ENCODE measurements around the gene ELOVL5. TPM values are rescaled to one million over a fixed set of nuclear protein-coding genes. Genes with fewer than 3 reads are reported as not detected.

ELOVL5 gene
- total RNA-seq, 1 experiment from 2014 or later: 121 TPM

GRCh38 chr6:53377289-53377688 lies 28.5 kb upstream of the ELOVL5 start:
- Histone ChIP-seq H2BK5ac (ENCODE audit: insufficient read length, low read length) (no peak overlapping the region), H3K23me2 (ENCODE audit: insufficient read length, low read depth, low read length, poor library complexity, severe bottlenecking) (no peaks in the 10 kb centered on the region), H3K4me1 (ENCODE audit: insufficient read depth, low read length) (no peaks in the 10 kb centered on the region), H3K9ac (ENCODE audit: extremely low read depth, insufficient read length, low read length) (no peak overlapping the region), H4K20me1 (ENCODE audit: control insufficient read depth, insufficient read depth, insufficient read length) (no peaks in the 10 kb centered on the region), H2BK12ac (ENCODE audit: insufficient read length, low read depth, low read length) (no peak overlapping the region), H3K56ac (ENCODE audit: insufficient read length, low read depth, low read length) (no peak overlapping the region), H3K27ac (ENCODE audit: insufficient read length, low read depth, low read length) (no peak overlapping the region), H2BK15ac (ENCODE audit: low read depth, low read length) (no peak overlapping the region), H3K9me3 (ENCODE audit: control insufficient read depth, low read depth, low read length) (no peaks in the 10 kb centered on the region), H4K91ac (ENCODE audit: insufficient read length, low read depth, low read length) (no peak overlapping the region), H3K79me2 (ENCODE audit: insufficient read depth, low read length) (no peaks in the 10 kb centered on the region), H3K18ac (ENCODE audit: insufficient read length, low read depth, low read length) (no peak overlapping the region), H3K79me1 (ENCODE audit: insufficient read depth, low read depth, low read length, poor library complexity, severe bottlenecking) (no peaks in the 10 kb centered on the region), H4K5ac (ENCODE audit: insufficient read length, low read depth, low read length) (no peak overlapping the region), H4K8ac (replicated peaks; ENCODE audit: insufficient read length, low read depth, low read length) (no peak overlapping the region), H3K14ac (ENCODE audit: insufficient read depth, low read length) (no peak overlapping the region), H3K4ac (ENCODE audit: low read depth, low read length) (no peak overlapping the region), H3K23ac (ENCODE audit: insufficient read length, low read depth, low read length) (no peak overlapping the region), H2AFZ (ENCODE audit: low read length) (no peak overlapping the region), H2BK120ac (ENCODE audit: low read depth, low read length, poor library complexity, severe bottlenecking) (no peak overlapping the region), H2AK5ac (ENCODE audit: insufficient read length, low read length) (no peak overlapping the region), H2BK20ac (ENCODE audit: low read depth, low read length, poor library complexity, severe bottlenecking) (no peak overlapping the region), H3K27me3 (ENCODE audit: insufficient read depth, low read length) (no peaks in the 10 kb centered on the region), H3K4me2 (ENCODE audit: insufficient read depth, insufficient read length, low read length) (no peak overlapping the region), H3T11ph (ENCODE audit: low read length) (no peak overlapping the region)
- Mint-ChIP-seq H3K27me3 (ENCODE audit: low read depth) (peaks cover 2% of the 10 kb centered on the region; the same call in 1 of the 2 replicates), H3K27ac (no peak overlapping the region), H3K4me1 (no peaks in the 10 kb centered on the region), H3K9me3 (peaks cover 8% of the 10 kb centered on the region in 2 experiments; a peak in 4 of 5 replicates), H3K4me3 (no peak overlapping the region), H3K36me3 (ENCODE audit: insufficient read depth in 1 of 3, low read depth in 3 of 3) (peaks cover 2 to 9% (median 4%) of the 10 kb centered on the region in 3 experiments; a peak in 6 of 7 replicates)
- TF ChIP-seq CTCF (conservative IDR thresholded peaks at IDR 0.05): no peak
- no peak for DNase-seq
- no CpG with 5 or more reads among the region's 1 CpG for WGBS (ENCODE audit: extremely low coverage, insufficient read length, low lambda C conversion rate)

Data from H9 (cell line).